DLD1 (cell line): ENCODE data around the gene C17orf113.
"Not testable (repeated sequence)": the region's sequence is repeated elsewhere in the genome, so short reads cannot be mapped to it uniquely, and the experiment has no call there.

Source experiments
- in situ Hi-C: cut with HindIII; loops from 2 replicates; pipeline ENCODE4 v1.10.0; 2017; ENCODE audit warnings: low sequenced_read_pairs

Gene C17orf113

DNA sequence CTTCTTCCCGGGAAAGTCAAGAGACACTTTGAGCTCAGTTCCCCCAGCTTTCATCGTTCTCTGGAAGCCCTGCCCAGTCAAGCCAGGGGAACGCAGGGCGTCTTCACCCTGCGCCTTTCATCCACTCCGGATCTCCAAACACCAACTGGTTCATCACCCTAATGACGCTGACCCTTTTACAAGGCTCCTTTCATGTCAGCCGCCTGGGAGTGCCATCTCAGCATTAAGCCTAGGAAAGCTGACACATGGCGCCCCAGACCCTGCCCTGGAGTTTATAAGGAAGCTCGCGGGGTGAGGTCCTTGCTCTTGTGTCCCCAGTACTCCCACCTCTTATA lies 32.6 kb downstream of the C17orf113 start:
- in situ Hi-C loops = no loop called here

- in situ Hi-C loops = no loop called here
Measured at GRCh38 chr17:42016941-42017865, 33.2 kb downstream of the C17orf113 start, which contains the start of gene DNAJC7. TSS of gene DNAJC7 (minus strand) at chr17:42017439. CDS start at chr17:42017416, 23 bp downstream.

DNA sequence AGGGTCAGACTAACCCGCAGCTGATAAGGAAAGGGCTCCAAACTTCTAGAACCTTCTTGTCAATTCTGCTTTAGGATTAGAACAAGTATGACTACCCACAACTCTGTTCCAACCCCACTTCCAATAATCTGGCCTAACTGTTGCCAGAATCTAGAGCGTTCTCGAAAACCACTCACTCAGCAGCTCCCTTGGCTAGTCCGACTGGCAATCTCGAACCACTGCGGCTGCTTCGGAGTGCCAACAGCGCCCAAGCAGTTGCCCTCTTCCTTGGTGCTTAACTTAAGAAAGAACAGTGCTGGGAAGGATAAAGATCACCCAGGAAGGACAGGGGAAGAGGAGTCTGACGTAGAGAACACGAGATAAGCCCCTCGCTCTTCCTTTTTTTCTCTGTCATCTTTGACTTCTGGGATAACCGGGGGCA lies 34.0 kb downstream of the C17orf113 start:
- in situ Hi-C loops = no loop called here

- in situ Hi-C loops = not testable (repeated sequence)
Measured at GRCh38 chr17:42013740-42014139, 36.7 kb downstream of the C17orf113 start.

DNA sequence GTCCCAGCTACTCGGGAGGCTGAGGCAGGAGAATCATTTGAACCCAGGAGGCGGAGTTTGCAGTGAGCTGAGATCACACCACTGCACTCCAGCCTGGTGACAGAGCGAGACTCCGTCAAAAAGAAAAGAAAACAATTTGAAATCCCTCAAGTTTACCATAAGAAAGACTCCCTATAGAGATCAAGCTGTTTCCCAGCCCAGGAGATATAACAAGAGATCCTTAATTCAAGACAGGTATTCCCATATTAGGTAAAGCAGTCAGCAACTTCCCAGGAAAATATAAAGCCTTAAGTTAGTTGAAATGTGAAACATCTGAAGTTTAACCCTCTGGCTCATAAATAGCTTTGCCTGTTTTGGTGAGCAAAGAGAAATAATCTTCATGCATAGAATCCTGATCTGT lies 38.0 kb downstream of the C17orf113 start:
- in situ Hi-C loops = not testable (repeated sequence)

DNA sequence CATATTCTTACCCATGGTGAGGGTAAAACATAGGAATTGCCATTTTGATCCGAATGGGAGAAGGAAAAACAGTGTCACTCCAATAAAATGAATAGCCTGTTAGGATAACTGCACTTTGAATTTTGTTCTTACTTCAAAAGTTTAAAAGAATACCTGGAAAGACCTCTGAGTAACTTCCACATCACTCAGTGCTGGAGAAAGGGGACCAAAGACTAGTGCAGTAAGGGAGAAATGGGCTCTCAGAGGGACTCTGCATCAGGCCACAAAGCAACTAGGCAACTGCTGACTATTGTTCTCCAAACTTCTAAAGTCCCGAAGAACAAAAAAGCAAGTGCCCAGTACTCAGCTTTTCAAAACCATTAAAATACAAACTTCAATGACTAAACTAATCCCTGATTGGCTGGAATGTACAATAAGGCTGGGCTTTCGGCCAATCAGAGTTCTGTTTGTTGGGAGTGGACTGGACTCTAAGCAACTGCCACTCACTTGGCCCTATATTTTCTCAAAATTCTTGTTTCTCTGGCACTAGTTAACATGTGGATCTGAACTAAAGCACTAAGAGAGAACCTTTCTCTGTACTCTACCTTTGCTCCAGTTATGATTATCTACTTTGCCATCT lies 39.4 kb downstream of the C17orf113 start:
- in situ Hi-C loops = no loop called here

GRCh38 chr17:42010266-42010680 lies 40.1 kb downstream of the C17orf113 start:
- in situ Hi-C loops = not testable (repeated sequence)

- in situ Hi-C loops = no loop called here
Measured at GRCh38 chr17:42009170-42009569, 41.2 kb downstream of the C17orf113 start.

GRCh38 chr17:42005166-42005565 lies 45.2 kb downstream of the C17orf113 start:
- in situ Hi-C loops = no loop called here

DNA sequence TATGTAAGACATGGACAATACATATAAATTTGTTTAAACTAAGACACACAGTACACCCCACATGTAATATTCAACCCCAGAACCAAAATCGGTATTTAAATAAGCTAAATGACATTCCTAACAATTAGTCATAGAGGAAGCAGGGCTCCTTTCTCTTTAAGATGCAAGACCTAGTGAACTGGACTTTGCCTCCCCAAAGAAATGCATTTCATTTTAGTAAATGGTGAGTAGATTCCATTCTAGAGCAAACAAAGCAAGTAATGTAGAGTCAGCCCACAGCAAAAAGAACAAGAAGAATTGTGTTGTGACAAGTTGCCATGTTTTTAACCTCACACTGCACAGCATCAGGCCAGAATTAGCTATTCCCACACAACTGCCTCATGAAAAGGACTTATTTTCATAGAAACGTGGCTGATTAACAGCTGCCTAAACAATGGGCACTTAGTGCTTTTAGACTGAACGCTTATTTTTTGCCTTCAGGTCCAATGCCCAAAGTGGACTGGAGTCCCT lies 47.6 kb downstream of the C17orf113 start:
- in situ Hi-C loops = no loop called here

DNA sequence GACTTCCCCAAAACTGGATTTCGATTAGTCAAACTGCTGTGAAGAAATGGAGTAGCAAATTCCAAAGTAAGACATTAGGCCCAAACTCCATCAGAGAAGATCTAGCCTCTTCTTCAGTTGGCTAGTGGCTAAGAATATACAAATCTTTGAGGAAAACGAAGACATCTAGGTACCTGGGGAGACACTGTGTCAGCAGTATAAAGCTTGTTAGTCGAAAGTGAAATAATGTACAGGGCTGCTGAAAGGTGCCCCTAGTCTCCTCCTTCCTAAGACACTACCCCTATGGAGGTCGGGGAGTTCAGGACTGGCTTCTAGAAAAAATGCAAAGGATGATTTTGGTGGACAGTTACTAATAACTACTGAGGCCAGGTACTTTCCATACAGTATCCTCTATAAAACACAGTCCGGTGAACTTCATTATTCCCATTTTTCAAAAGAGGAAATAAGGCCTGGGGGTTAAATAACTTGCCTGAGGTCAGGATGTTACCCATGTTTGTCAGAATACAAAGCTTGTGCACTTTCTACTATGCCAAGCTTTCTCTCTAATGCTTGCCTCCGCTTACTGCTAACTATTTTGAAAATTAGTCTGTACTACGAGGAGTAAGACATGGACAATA lies 48.1 kb downstream of the C17orf113 start:
- in situ Hi-C loops = no loop called here

DNA sequence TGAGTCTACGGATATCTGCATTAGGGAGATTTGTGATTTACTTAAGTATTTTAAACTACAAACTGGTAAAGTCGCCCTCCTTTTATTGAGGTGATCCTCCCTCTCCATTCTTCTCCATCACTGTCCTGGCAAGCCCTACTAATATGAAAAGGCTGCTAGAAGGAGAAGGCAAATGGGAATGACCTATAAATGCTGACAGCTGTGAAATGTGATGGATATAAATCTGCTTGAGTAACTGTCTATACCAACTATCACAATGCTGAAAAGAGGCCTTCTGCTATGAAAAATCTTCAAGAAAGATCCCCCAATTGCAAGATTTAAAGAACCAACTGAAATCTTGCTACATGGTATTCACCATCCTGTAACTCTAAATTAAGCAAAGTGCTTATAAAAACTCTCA lies 48.7 kb downstream of the C17orf113 start:
- in situ Hi-C loops = no loop called here

GRCh38 chr17:42000413-42001133 lies 49.8 kb downstream of the C17orf113 start:
- in situ Hi-C loops = no loop called here

DNA sequence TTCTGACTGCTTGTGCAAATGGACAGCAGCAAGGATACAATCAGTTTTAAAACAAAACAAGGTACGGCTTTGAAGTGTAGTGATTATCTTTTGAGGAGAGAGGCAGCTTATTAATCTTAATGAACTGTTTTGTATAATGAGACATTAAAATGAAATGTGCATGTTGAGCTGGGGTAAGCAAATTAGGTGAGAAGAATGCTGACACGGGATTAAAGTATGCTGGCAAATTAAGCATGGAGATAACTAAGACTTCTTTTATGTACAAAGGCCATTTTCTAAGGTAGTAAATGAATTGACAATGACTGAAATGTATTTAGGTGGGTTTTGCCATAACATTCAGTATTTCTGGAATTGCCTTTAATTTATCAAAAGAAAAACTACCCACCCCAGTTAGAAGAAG lies 51.9 kb downstream of the C17orf113 start:
- in situ Hi-C loops = no loop called here

DNA sequence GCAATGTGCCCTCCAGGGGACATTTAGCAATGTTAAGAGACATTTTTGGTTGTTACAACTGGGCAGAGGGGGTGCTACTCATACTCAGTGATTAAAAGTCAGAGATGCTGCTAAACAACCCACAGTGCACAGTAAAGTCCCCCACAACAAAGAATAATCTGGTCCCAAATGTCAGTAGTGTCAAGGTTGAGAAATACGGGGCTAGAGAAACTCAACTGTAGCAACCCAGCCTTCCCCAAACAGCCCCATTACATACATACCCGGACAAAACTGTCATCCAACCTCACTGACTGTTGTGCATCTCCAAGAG lies 53.6 kb downstream of the C17orf113 start:
- in situ Hi-C loops = no loop called here

DNA sequence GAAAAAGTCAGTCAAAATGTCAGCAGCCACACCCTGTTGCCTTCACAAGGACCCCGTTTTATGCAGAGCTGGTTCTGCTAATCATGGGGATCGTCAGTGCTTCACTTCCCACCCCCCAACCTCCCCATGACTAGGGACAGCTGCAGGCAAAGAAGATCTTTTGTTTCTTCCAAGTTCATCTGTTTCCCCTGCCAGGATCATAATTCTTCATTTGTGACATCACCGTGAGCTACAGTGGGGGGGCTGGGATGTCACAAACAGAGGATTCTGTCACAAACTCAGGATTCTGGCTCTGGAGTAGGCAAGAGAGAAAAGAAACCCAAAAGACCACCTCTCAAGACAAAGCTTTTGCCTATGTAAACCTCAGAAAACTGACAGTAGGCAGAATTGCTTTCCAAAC lies 57.8 kb downstream of the C17orf113 start:
- in situ Hi-C loops = no loop called here

- in situ Hi-C loops = loop anchor here (5.0 kb wide), 1 partner anchor 92 kb away; no protein-coding TSS in a partner anchor
Measured at GRCh38 chr17:41989702-41990419, 60.5 kb downstream of the C17orf113 start.

GRCh38 chr17:41988418-41988817 lies 62.0 kb downstream of the C17orf113 start:
- in situ Hi-C loops = loop anchor here (5.0 kb wide), 1 partner anchor 94 kb away; no protein-coding TSS in a partner anchor
